ENCODE results near the gene CYBA.

GRCh38 chr16:88622866-88623265, 28.0 kb downstream of the CYBA start:
- TF ChIP-seq CTCF (IDR thresholded peaks at IDR 0.05; ENCODE audit: low read depth, low read length) (no peak), EZH2phosphoT487 (IDR thresholded peaks at IDR 0.05; ENCODE audit: low read depth) (no peak)

Data from OCI-LY3 (cell line).